ENCODE data around the gene BCAS3. TPM values are rescaled to one million over a fixed set of nuclear protein-coding genes. Genes with fewer than 3 reads are reported as not detected.

The BCAS3 gene
- total RNA-seq, 1 donor from 2014 or later = 35.7 TPM

- Mint-ChIP-seq H3K4me1 (ENCODE audit: unreplicated experiment) (peaks cover 27% of the 10 kb centered on the region), H3K9me3 (ENCODE audit: unreplicated experiment) (peaks cover 21% of the 10 kb centered on the region), H3K36me3 (ENCODE audit: unreplicated experiment) (peaks cover 21% of the 10 kb centered on the region), H3K27me3 (ENCODE audit: unreplicated experiment) (no peaks in the 10 kb centered on the region), H3K27ac (ENCODE audit: unreplicated experiment) (no peak overlapping the region), H3K4me3 (ENCODE audit: unreplicated experiment) (no peak overlapping the region)
- DNase-seq (ENCODE audit: extremely low spot score, unreplicated experiment) = no peak
- no peak for TF ChIP-seq CTCF (IDR thresholded peaks at IDR 0.05)
Measured at GRCh38 chr17:60900688-60901087, 223.0 kb downstream of the BCAS3 start.

- Mint-ChIP-seq H3K9me3 (ENCODE audit: unreplicated experiment) (peaks cover 20% of the 10 kb centered on the region), H3K4me1 (ENCODE audit: unreplicated experiment) (peaks cover 27% of the 10 kb centered on the region), H3K4me3 (ENCODE audit: unreplicated experiment) (no peak overlapping the region), H3K36me3 (ENCODE audit: unreplicated experiment) (peaks cover 21% of the 10 kb centered on the region), H3K27ac (ENCODE audit: unreplicated experiment) (peak overlapping the region; percentile 24), H3K27me3 (ENCODE audit: unreplicated experiment) (no peaks in the 10 kb centered on the region)
- peak; percentile 18 for TF ChIP-seq CTCF (IDR thresholded peaks at IDR 0.05)
- DNase-seq (ENCODE audit: extremely low spot score, unreplicated experiment) = no peak
Measured at GRCh38 chr17:60901242-60901641, 223.6 kb downstream of the BCAS3 start.

- H3K36me3 Mint-ChIP-seq (ENCODE audit: unreplicated experiment) = peaks cover 17% of the 10 kb centered on the region
- H3K27ac Mint-ChIP-seq (ENCODE audit: unreplicated experiment) = peak overlapping the region; percentile 24
- peaks cover 27% of the 10 kb centered on the region for H3K4me1 Mint-ChIP-seq (ENCODE audit: unreplicated experiment)
- TF ChIP-seq CTCF (IDR thresholded peaks at IDR 0.05) = no peak
- H3K4me3 Mint-ChIP-seq (ENCODE audit: unreplicated experiment) = no peak overlapping the region
- peaks cover 14% of the 10 kb centered on the region for H3K9me3 Mint-ChIP-seq (ENCODE audit: unreplicated experiment)
- no peak for DNase-seq (ENCODE audit: extremely low spot score, unreplicated experiment)
- H3K27me3 Mint-ChIP-seq (ENCODE audit: unreplicated experiment) = no peaks in the 10 kb centered on the region
Measured at GRCh38 chr17:60901806-60902205, 224.2 kb downstream of the BCAS3 start.

DNA sequence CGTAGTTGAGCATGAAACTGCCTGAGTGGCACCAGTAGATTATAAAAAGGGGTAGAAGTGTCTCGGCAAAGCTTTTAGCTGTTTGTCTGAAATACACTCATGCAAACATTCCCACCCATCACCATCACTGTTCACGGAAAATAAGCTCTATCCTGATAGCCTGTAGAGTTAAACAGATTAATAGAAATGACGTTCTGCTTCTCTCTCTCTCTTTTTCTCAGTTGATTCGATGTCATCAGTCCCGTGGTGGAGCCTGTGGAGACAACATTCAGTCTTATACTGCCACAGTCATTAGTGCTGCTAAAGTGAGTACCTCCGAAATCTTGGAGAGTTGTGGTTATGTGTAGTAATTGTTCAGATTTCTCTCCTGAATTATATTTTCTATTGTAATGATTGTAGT lies 224.7 kb downstream of the BCAS3 start:
- DNase-seq (ENCODE audit: extremely low spot score, unreplicated experiment) = no peak
- H3K36me3 Mint-ChIP-seq (ENCODE audit: unreplicated experiment) = peaks cover 14% of the 10 kb centered on the region
- peaks cover 27% of the 10 kb centered on the region for H3K4me1 Mint-ChIP-seq (ENCODE audit: unreplicated experiment)
- H3K4me3 Mint-ChIP-seq (ENCODE audit: unreplicated experiment) = no peak overlapping the region
- peaks cover 8% of the 10 kb centered on the region for H3K9me3 Mint-ChIP-seq (ENCODE audit: unreplicated experiment)
- peak overlapping the region; percentile 24 for H3K27ac Mint-ChIP-seq (ENCODE audit: unreplicated experiment)
- no peak for TF ChIP-seq CTCF (IDR thresholded peaks at IDR 0.05)
- no peaks in the 10 kb centered on the region for H3K27me3 Mint-ChIP-seq (ENCODE audit: unreplicated experiment)

- Mint-ChIP-seq H3K27ac (ENCODE audit: unreplicated experiment) (no peak overlapping the region), H3K27me3 (ENCODE audit: unreplicated experiment) (no peaks in the 10 kb centered on the region), H3K4me1 (ENCODE audit: unreplicated experiment) (peaks cover 28% of the 10 kb centered on the region), H3K36me3 (ENCODE audit: unreplicated experiment) (peaks cover 10% of the 10 kb centered on the region), H3K4me3 (ENCODE audit: unreplicated experiment) (no peak overlapping the region), H3K9me3 (ENCODE audit: unreplicated experiment) (no peaks in the 10 kb centered on the region)
- no peak for TF ChIP-seq CTCF (IDR thresholded peaks at IDR 0.05)
- DNase-seq (ENCODE audit: extremely low spot score, unreplicated experiment) = no peak
Measured at GRCh38 chr17:60904582-60904981, 226.9 kb downstream of the BCAS3 start.
